ENCODE data around the gene THBD. TPM values are rescaled to one million over a fixed set of nuclear protein-coding genes. Genes with fewer than 3 reads are reported as not detected.

THBD gene
- total and polyA plus RNA-seq, 9 of the 15 experiments (the other 6 are each of a cell fraction or from before 2014, with no cell fraction given), result 0.07 to 0.49 (median 0.33) TPM

DNA sequence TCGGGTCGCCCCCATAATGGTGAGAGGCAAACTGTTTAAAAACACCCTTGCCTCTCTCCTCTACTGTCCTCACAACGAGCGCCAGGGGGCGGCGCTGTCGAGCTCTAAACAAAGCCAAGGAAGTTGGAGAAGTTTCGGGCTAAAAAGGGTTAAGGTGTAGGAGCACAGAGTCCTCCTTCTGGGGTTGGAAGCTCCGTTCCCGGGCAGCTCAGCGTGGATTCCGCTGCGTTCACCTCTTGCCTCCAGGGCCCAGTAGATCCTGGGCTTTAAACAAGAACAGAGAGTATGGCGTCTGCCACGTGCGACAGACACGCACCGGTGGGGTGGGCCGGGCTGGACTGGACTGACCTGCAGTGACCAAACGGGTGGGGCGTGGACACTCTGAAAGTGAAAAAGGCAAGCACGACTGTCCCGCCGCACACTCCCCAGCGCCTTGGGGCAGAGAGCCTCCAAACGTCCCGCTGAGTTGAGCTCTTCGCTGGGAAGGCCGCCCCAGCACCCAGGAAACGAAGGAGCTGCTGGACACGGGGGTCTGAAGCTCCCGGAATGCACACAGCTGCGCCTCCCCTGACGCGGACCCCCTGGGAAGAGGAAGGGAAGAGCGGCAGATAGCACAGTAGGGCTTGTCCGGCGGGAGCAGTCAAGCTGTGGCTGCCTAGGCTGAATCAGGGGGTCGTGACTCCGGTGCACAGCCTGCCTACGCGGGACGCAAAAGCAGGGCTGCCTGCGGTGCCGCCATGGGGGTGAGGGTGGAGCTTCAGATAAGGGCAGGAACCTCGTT is 1.6 kb upstream of the THBD start (continued):
- no peak for TF ChIP-seq SPI1 (IDR thresholded peaks at IDR 0.05; ENCODE audit: borderline replicate concordance, low read depth, low read length)
- TF ChIP-seq, protein P1, sequence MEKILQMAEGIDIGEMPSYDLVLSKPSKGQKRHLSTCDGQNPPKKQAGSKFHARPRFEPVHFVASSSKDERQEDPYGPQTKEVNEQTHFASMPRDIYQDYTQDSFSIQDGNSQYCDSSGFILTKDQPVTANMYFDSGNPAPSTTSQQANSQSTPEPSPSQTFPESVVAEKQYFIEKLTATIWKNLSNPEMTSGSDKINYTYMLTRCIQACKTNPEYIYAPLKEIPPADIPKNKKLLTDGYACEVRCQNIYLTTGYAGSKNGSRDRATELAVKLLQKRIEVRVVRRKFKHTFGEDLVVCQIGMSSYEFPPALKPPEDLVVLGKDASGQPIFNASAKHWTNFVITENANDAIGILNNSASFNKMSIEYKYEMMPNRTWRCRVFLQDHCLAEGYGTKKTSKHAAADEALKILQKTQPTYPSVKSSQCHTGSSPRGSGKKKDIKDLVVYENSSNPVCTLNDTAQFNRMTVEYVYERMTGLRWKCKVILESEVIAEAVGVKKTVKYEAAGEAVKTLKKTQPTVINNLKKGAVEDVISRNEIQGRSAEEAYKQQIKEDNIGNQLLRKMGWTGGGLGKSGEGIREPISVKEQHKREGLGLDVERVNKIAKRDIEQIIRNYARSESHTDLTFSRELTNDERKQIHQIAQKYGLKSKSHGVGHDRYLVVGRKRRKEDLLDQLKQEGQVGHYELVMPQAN (IDR thresholded peaks at IDR 0.05; ENCODE audit: borderline replicate concordance), result no peak; the same call in 1 of the 2 replicates
- no peak for TF ChIP-seq FOSL1 (tag; conservative IDR thresholded peaks at IDR 0.05)
- 0 out of 4 replicates have a peak, but pooled peaks of 1 of the 2 experiments have one; percentile 21 for TF ChIP-seq NRF1 (conservative IDR thresholded peaks at IDR 0.05 in 1 of 2, IDR thresholded peaks at IDR 0.05 in 1 of 2)
- TF ChIP-seq NEUROD1 (IDR thresholded peaks at IDR 0.05; ENCODE audit: borderline replicate concordance, low read depth, low read length, partially characterized antibody), result peak; percentile 27
- TF ChIP-seq, protein P2, sequence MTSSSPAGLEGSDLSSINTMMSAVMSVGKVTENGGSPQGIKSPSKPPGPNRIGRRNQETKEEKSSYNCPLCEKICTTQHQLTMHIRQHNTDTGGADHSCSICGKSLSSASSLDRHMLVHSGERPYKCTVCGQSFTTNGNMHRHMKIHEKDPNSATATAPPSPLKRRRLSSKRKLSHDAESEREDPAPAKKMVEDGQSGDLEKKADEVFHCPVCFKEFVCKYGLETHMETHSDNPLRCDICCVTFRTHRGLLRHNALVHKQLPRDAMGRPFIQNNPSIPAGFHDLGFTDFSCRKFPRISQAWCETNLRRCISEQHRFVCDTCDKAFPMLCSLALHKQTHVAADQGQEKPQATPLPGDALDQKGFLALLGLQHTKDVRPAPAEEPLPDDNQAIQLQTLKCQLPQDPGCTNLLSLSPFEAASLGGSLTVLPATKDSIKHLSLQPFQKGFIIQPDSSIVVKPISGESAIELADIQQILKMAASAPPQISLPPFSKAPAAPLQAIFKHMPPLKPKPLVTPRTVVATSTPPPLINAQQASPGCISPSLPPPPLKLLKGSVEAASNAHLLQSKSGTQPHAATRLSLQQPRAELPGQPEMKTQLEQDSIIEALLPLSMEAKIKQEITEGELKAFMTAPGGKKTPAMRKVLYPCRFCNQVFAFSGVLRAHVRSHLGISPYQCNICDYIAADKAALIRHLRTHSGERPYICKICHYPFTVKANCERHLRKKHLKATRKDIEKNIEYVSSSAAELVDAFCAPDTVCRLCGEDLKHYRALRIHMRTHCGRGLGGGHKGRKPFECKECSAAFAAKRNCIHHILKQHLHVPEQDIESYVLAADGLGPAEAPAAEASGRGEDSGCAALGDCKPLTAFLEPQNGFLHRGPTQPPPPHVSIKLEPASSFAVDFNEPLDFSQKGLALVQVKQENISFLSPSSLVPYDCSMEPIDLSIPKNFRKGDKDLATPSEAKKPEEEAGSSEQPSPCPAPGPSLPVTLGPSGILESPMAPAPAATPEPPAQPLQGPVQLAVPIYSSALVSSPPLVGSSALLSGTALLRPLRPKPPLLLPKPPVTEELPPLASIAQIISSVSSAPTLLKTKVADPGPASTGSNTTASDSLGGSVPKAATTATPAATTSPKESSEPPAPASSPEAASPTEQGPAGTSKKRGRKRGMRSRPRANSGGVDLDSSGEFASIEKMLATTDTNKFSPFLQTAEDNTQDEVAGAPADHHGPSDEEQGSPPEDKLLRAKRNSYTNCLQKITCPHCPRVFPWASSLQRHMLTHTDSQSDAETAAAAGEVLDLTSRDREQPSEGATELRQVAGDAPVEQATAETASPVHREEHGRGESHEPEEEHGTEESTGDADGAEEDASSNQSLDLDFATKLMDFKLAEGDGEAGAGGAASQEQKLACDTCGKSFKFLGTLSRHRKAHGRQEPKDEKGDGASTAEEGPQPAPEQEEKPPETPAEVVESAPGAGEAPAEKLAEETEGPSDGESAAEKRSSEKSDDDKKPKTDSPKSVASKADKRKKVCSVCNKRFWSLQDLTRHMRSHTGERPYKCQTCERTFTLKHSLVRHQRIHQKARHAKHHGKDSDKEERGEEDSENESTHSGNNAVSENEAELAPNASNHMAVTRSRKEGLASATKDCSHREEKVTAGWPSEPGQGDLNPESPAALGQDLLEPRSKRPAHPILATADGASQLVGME (CRISPR knock-in tag; IDR thresholded peaks at IDR 0.05), result no peak
- TF ChIP-seq, protein P3, sequence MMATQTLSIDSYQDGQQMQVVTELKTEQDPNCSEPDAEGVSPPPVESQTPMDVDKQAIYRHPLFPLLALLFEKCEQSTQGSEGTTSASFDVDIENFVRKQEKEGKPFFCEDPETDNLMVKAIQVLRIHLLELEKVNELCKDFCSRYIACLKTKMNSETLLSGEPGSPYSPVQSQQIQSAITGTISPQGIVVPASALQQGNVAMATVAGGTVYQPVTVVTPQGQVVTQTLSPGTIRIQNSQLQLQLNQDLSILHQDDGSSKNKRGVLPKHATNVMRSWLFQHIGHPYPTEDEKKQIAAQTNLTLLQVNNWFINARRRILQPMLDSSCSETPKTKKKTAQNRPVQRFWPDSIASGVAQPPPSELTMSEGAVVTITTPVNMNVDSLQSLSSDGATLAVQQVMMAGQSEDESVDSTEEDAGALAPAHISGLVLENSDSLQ (IDR thresholded peaks at IDR 0.05), result no peak
- no peak for TF ChIP-seq DACH1 (IDR thresholded peaks at IDR 0.05; ENCODE audit: partially characterized antibody)
- TF ChIP-seq RHOXF2B (CRISPR knock-in tag; conservative IDR thresholded peaks at IDR 0.05), result no peak
- TF ChIP-seq, protein P4, sequence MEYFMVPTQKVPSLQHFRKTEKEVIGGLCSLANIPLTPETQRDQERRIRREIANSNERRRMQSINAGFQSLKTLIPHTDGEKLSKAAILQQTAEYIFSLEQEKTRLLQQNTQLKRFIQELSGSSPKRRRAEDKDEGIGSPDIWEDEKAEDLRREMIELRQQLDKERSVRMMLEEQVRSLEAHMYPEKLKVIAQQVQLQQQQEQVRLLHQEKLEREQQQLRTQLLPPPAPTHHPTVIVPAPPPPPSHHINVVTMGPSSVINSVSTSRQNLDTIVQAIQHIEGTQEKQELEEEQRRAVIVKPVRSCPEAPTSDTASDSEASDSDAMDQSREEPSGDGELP (CRISPR knock-in tag; IDR thresholded peaks at IDR 0.05; ENCODE audit: borderline replicate concordance), result peak; percentile 9; the same call in 1 of the 2 replicates
- TF ChIP-seq FOXP1 (CRISPR knock-in tag; IDR thresholded peaks at IDR 0.05), result no peak
- TF ChIP-seq, protein P5, sequence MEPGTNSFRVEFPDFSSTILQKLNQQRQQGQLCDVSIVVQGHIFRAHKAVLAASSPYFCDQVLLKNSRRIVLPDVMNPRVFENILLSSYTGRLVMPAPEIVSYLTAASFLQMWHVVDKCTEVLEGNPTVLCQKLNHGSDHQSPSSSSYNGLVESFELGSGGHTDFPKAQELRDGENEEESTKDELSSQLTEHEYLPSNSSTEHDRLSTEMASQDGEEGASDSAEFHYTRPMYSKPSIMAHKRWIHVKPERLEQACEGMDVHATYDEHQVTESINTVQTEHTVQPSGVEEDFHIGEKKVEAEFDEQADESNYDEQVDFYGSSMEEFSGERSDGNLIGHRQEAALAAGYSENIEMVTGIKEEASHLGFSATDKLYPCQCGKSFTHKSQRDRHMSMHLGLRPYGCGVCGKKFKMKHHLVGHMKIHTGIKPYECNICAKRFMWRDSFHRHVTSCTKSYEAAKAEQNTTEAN (CRISPR knock-in tag; IDR thresholded peaks at IDR 0.05), result no peak
- TF ChIP-seq, protein P6, sequence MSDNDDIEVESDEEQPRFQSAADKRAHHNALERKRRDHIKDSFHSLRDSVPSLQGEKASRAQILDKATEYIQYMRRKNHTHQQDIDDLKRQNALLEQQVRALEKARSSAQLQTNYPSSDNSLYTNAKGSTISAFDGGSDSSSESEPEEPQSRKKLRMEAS (CRISPR knock-in tag; IDR thresholded peaks at IDR 0.05), result peak; percentile 91
- no peak for TF ChIP-seq ESRRA (IDR thresholded peaks at IDR 0.05; ENCODE audit: borderline replicate concordance, low read depth)
- no peak for TF ChIP-seq IFI16 (CRISPR knock-in tag; IDR thresholded peaks at IDR 0.05)
